Neuron (in vitro differentiated cells): ENCODE data around the gene DPP10.

Source experiments
- H2AFZ ChIP-seq: one replicate; pipeline ENCODE4 v1.6.1; 2013; ENCODE audit warnings: low read depth, mild to moderate bottlenecking, inconsistent platforms, low read length, moderate library complexity
- H3K27me3 ChIP-seq: one replicate; pipeline ENCODE4 v1.6.1; 2013; ENCODE audit warnings: low read length; ENCODE audit not compliant: insufficient read depth
- H3K36me3 ChIP-seq: one replicate; pipeline ENCODE4 v1.6.1; 2013; ENCODE audit warnings: low read length; ENCODE audit not compliant: insufficient read depth
- H3K4me1 ChIP-seq: one replicate; pipeline ENCODE4 v1.6.1; 2013; ENCODE audit warnings: low read length; ENCODE audit not compliant: insufficient read depth
- H3K4me3 ChIP-seq: 2 replicates; pipeline ENCODE4 v1.5.1; 2013; ENCODE audit warnings: mild to moderate bottlenecking, low read length, moderate library complexity
- H3K9me3 ChIP-seq: one replicate; pipeline ENCODE4 v1.6.1; 2013; ENCODE audit warnings: low read length

Gene DPP10

DNA sequence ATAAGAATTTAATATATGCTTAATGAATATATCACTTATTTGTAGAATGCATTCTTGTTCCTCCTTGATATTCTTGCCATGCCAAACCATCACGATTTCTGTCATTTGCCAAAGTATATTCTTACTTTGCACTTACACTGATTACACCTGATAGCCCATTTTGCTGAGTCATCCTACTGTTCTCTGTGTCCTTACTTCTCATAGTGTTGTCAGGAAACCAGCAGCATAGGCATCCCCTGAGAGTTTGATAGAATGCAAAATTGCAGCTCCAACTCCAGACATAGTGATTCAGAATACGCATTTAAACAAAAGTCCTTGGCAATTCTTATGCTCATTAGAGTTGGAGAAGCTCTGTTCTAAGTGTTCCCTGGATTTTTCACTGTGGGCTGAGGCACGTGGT lies 687.1 kb downstream of the DPP10 start:
- H3K27me3 ChIP-seq = no peaks in the 10 kb centered on the region
- H3K36me3 ChIP-seq = no peaks in the 10 kb centered on the region
- no peak overlapping the region for H3K4me3 ChIP-seq
- H3K9me3 ChIP-seq = no peaks in the 10 kb centered on the region
- no peak overlapping the region for H2AFZ ChIP-seq
- no peaks in the 10 kb centered on the region for H3K4me1 ChIP-seq

DNA sequence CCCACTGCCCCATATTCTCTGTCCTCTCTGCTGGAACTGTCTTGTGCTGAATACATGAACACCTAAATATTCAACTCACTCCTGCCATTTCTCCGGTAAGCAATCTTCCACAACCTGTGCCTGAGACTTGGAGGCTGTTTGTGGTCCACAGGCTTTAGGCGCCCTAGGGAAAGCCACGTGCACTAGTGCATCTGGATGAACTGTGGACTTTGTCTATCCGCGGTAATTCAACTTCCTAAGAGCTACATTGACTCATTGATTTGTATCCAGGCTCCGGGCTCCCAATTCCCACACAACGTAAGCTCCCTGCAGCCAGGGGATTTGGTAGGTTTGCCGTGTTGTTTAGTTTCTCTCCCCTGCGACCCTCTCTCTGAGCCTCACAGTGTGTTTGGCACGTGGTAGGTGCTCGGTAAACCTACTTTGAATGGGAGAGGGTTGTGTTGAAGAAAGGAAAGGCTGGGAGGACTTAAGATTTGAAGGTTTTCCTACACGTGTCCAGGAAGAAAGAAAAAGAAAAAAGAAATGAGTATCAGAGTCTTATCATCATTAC lies 718.2 kb downstream of the DPP10 start:
- Histone ChIP-seq H3K27me3 (peaks cover 36% of the 10 kb centered on the region), H2AFZ (peak overlapping the region; percentile 77), H3K4me1 (no peaks in the 10 kb centered on the region), H3K36me3 (no peaks in the 10 kb centered on the region), H3K4me3 (peak overlapping the region; percentile 40), H3K9me3 (no peaks in the 10 kb centered on the region)

DNA sequence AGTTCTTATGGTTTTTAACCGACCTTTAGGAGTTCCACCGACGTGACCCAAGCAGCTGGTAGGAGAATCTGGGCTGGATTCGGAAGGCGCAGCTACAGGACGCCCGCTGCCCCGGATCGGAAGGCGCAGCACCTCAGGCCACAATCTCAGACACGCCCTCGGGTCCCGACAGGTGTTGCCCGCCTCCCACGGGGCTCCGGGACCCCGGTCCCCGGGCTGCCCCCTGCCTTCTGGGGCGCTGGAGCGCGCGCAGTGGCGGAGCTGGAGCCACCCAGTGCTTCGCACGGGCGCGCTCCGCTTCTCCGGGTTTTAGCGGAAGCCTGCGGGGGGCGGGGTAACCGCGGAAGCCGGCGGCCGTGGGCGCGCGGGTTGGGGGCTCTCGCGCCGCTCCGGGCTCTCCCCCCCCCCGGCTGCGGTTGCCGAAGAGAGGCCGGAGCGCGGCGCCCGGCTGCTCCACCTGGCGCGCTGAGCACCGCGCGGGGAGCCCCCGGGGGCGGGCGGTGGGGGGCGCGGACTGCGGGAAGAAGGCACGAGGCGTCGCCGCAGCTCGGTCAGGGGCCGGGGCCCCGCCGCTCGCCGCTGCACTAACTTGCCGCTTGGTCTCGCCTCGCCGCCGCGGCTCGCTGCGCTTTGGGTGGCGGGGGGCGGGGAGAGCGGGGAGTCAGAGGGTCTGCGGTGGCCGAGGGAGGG lies 718.8 kb downstream of the DPP10 start:
- no peaks in the 10 kb centered on the region for H3K9me3 ChIP-seq
- H3K27me3 ChIP-seq = peaks cover 36% of the 10 kb centered on the region
- peak overlapping the region; percentile 40 for H3K4me3 ChIP-seq
- no peaks in the 10 kb centered on the region for H3K36me3 ChIP-seq
- peak overlapping the region; percentile 77 for H2AFZ ChIP-seq
- no peaks in the 10 kb centered on the region for H3K4me1 ChIP-seq

DNA sequence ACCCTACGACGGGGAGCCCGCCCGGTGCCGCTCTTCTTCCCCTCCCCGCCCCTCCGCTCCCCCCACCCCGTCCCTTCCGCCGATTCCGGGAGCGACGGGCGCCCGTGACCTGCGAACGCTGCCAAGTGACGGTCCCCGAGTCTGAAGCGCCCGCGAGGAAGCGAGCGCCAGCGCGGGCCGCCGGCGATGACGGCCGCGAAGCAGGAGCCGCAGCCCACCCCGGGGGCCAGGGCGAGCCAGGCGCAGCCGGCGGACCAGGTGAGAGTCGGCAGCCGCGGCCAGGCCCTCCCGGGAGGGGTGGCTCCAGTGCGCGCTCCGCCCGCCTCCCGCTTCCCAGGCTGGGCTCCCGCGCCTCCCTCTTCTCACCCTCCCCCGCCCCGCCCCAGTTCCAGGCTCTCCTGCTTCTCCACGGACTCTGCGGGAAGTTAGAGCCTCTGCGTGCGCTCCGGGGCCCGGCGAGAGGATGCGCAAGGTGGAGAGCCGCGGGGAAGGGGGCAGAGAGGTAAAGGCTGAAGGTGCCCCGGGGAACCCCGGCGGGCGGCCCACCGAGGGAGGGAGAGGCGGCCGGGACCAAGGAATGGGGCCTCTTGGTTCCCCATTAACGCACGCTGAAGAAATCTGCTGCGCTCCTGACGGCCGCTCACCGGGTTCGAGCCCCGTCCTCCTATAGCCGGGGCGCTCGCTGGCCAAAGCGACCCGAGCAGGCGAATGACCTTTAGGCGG lies 719.5 kb downstream of the DPP10 start:
- peaks cover 36% of the 10 kb centered on the region for H3K27me3 ChIP-seq

DNA sequence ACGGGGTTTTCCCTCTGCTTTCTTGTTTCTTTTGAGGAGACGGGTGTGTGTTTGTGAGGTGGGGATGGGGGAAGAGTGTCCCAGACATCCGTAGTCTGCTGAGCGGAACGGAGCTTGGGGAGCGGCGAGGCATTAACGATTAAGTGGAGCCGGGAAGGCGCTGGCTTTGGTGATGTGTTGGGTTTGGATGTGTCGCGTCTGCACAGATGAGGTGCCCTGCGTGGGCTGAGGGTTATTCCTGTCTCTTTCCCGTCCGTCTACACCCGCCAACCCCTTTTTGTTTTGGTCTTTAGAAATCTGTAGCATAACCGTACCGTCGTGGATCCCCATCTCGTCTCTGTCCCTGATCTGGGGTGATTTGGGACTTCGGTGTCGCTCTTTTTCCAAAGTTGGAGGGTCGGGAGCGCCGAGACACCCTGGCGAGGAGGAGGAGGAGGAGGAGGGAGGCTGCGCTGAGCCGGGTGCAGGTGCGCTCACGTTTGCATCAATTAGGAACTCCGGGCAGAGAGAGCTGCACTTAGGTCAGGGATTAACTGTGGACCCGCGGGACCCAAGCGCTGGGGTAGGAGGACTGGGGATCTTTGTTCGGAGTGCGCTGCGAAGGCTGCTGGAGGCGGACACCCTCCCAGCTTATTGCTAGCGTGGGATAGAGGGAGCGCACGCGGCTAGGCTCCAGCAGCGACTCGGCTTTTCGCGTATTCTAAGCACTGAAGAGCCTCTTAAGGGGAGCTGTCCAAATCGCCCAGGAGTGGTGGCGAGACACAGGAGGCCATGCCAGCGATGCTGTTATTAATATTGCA lies 720.3 kb downstream of the DPP10 start:
- peaks cover 36% of the 10 kb centered on the region for H3K27me3 ChIP-seq
- H3K4me1 ChIP-seq = no peaks in the 10 kb centered on the region
- no peaks in the 10 kb centered on the region for H3K36me3 ChIP-seq
- peak overlapping the region; percentile 77 for H2AFZ ChIP-seq
- no peaks in the 10 kb centered on the region for H3K9me3 ChIP-seq
- peak overlapping the region; percentile 40 for H3K4me3 ChIP-seq

More for the DNA sequence above, 719.5 kb downstream of the DPP10 start:
- peak overlapping the region; percentile 77 for H2AFZ ChIP-seq
- H3K4me1 ChIP-seq = no peaks in the 10 kb centered on the region
- no peaks in the 10 kb centered on the region for H3K9me3 ChIP-seq
- H3K4me3 ChIP-seq = peak overlapping the region; percentile 40
- no peaks in the 10 kb centered on the region for H3K36me3 ChIP-seq

DNA sequence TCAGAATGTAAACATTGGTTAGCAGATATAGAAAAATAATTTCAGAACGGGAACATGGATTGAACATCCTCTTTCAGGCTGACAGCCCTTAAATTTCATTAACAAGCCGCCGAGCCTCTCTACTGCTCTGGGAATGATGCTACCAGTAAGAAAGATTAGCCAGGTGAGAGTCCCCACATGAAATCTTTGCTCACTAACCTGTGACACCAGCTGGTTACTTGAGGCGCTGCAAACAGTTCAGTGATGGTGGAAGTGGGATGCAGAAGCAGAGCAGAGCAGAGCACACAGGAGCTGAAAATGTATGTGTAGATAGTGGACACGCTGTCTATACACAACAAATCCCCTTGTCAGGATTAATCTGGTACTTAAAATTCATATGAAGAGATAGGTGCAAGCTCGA lies 721.1 kb downstream of the DPP10 start:
- H3K9me3 ChIP-seq = no peaks in the 10 kb centered on the region
- H3K4me1 ChIP-seq = no peaks in the 10 kb centered on the region
- no peak overlapping the region for H3K4me3 ChIP-seq
- H2AFZ ChIP-seq = no peak overlapping the region
- H3K36me3 ChIP-seq = no peaks in the 10 kb centered on the region
- H3K27me3 ChIP-seq = peaks cover 39% of the 10 kb centered on the region

DNA sequence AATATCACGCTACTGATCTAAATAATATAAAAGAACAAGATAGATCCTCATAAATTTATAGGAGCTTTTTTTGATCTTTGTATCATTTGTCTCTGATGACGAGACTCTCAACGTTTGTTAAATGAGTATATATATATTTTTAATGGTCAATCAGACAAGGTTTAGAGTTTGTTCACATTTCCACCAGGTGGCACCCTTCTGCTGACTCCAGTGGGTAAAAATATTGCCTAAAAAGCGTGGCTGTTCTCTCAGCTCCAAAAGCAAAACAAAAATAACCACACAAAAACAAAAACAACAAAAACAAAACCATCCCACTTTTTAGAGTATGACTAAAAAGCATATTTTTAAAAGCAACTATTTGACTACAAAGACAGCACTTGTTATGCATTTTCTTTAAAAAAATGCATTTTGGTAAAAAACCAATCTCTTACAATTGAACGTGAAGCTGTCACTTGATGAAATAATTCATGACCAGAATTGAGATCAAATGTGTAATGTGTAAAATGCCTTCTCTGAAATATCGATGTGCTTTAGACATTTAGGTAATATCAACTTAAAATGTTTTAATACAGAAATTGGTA lies 723.2 kb downstream of the DPP10 start:
- no peaks in the 10 kb centered on the region for H3K9me3 ChIP-seq
- no peaks in the 10 kb centered on the region for H3K4me1 ChIP-seq
- no peak overlapping the region for H2AFZ ChIP-seq
- peaks cover 34% of the 10 kb centered on the region for H3K27me3 ChIP-seq
- H3K4me3 ChIP-seq = no peak overlapping the region
- no peaks in the 10 kb centered on the region for H3K36me3 ChIP-seq

DNA sequence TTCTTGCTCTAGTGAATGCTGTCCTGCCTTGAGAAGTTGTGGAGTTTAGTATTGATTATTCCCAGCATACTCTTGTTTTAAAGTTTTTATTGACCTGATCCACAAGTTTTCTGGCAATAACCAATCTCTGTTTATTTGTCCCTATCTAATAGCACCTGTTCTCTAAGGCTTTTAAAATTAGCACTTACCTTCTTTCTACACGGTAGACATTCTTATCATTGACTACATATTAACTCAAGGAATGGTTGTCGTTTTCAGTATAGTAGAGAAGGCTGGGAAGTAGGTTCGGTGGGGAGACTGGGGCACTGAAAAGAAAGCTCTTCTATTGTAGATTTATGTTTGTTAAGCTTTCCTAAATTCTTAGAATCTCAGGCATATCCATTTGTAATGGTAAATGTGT lies 726.0 kb downstream of the DPP10 start:
- H3K9me3 ChIP-seq = no peaks in the 10 kb centered on the region
- no peak overlapping the region for H3K4me3 ChIP-seq
- peaks cover 14% of the 10 kb centered on the region for H3K27me3 ChIP-seq
- no peak overlapping the region for H2AFZ ChIP-seq
- no peaks in the 10 kb centered on the region for H3K36me3 ChIP-seq
- H3K4me1 ChIP-seq = no peaks in the 10 kb centered on the region

DNA sequence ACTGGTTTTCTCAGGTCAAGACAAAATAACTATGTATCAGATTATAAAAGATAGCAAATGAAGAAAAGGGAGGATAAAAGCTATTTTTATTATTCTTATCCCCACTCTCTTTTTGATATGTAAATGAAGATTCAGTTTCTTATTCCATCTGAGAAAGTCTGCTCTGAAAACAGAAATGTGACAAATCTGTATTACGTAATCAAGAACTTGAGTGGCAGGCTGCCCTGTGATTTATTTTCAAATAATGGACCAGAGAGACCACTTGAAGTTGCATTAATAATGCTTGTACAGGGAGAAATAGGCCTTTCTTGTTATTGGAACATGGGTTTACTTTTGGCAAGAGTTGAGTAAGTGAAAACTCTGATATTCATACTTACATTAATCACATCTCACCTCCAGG lies 727.4 kb downstream of the DPP10 start:
- H3K4me3 ChIP-seq = no peak overlapping the region
- H3K27me3 ChIP-seq = peaks cover 3% of the 10 kb centered on the region

DNA sequence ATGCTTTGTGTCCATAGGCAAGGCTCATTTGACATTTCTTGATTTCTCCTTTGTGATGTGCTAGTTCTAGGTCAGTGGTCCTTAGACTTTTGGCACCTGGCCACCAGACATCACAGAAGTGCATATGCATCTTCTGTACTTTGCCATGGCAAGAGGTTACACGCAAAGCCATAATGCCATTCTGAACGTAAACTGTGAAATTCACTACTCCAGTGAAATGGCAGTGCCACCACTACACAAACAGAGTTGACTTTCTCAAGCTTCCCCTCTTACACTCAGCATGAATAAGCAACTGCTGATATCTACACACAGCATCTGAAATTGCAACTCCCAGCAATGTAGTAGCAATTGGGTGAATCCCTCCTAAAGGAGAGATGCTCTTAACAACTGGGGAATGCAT lies 729.3 kb downstream of the DPP10 start:
- Histone ChIP-seq H2AFZ (no peak overlapping the region), H3K36me3 (no peaks in the 10 kb centered on the region), H3K4me1 (no peaks in the 10 kb centered on the region), H3K4me3 (no peak overlapping the region), H3K27me3 (peaks cover 3% of the 10 kb centered on the region), H3K9me3 (no peaks in the 10 kb centered on the region)

More for the DNA sequence above, 727.4 kb downstream of the DPP10 start:
- Histone ChIP-seq H3K9me3 (no peaks in the 10 kb centered on the region), H2AFZ (no peak overlapping the region), H3K36me3 (no peaks in the 10 kb centered on the region), H3K4me1 (no peaks in the 10 kb centered on the region)

DNA sequence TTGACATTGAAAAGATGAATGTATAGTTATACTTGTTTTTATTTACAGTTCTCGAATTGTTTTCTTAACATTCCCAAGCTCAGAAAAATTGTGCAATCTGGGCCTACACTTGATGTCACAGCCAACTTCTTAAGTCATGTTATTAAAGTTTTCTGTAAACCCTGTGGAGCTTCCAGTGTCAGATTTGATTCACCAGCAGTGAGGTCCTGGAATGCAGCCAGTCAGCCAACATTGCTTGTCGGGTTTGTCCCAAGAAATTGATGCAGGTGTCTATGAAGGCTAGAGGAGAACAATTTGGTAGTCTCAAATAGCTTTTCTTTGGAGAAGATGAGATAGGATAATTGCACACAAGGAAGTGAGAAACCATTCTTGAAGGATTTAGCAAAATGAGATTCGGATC lies 732.2 kb downstream of the DPP10 start:
- H2AFZ ChIP-seq = no peak overlapping the region
- no peaks in the 10 kb centered on the region for H3K27me3 ChIP-seq
- H3K4me3 ChIP-seq = no peak overlapping the region
- H3K4me1 ChIP-seq = no peaks in the 10 kb centered on the region
- no peaks in the 10 kb centered on the region for H3K9me3 ChIP-seq
- no peaks in the 10 kb centered on the region for H3K36me3 ChIP-seq

DNA sequence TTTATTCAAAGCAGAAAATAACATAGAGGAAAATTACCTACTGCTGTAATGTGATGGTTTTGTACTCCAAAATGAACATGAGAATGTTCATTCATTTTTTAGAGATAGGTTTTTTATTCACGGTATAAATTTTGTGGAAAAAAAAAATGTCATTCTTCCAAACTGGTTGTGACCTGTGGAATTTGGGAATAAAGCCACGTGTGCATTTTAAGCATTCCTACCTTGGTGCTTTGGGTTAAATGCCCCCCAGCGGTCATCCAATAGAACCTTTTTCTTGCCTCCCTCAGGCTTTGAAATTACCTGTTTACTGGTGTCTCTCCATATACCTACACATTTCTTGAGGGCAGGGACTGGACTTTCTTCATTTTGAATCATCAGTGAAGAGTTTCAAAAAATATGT lies 740.7 kb downstream of the DPP10 start:
- no peak overlapping the region for H3K4me3 ChIP-seq
- H3K9me3 ChIP-seq = no peaks in the 10 kb centered on the region
- no peak overlapping the region for H2AFZ ChIP-seq
- no peaks in the 10 kb centered on the region for H3K27me3 ChIP-seq
- no peaks in the 10 kb centered on the region for H3K4me1 ChIP-seq
- no peaks in the 10 kb centered on the region for H3K36me3 ChIP-seq

DNA sequence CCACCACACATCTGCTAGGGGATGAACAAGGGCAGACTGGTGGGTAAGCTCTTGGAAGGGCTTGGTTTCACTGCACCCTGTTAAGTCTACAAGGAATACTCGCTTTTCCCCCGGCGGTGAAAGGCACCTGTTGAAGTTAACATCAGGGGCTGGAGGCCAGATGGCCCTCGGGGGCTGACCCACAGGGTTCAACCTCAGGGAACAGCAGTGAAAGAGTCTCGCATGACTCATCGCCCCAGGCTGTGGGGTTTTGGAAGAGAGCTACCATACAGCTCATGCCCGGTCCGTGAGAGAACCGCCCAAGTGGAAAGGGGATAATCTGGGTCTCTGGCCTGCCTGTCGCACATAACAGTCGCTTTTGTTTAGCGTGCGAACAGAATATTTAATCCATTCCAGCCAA lies 748.0 kb downstream of the DPP10 start:
- H3K4me1 ChIP-seq = no peaks in the 10 kb centered on the region
- no peak overlapping the region for H3K4me3 ChIP-seq
- H3K27me3 ChIP-seq = no peaks in the 10 kb centered on the region
- no peaks in the 10 kb centered on the region for H3K36me3 ChIP-seq
- H2AFZ ChIP-seq = no peak overlapping the region
- no peaks in the 10 kb centered on the region for H3K9me3 ChIP-seq
